Esophagus muscularis mucosa (tissue), 4 donors: Measurements from ENCODE around the gene TFF1. TPM values are rescaled to one million over a fixed set of nuclear protein-coding genes. Genes with fewer than 3 reads are reported as not detected.

ENCODE experiments used
- DNase-seq: peaks from one replicate; pipeline ENCODE4 v3.0.0-alpha.2; 2017; ENCODE audit errors: extremely low spot score
- H3K27ac ChIP-seq, 4 donors: fragments of 200-600 bp; sonication (generic); replicated peaks in 1 of 4; 1 replicate in 3 of 4; 2 replicates in 1 of 4; pipeline ENCODE4 v1.5.1; 2016 to 2019; ENCODE audit warnings: mild to moderate bottlenecking in 1 of 4
- H3K27me3 ChIP-seq, 4 donors: fragments of 200-600 bp; sonication (generic); one replicate each; pipeline versions ENCODE4 v1.5.1 to v1.6.0; 2016 to 2019
- H3K36me3 ChIP-seq, 4 donors: fragments of 200-600 bp; sonication (generic); one replicate each; pipeline ENCODE4 v1.5.1; 2016 to 2019
- H3K4me1 ChIP-seq, 4 donors: fragments of 200-600 bp; sonication (generic); one replicate each; pipeline ENCODE4 v1.5.1; 2016 to 2019
- H3K4me3 ChIP-seq, 4 donors: fragments of 200-600 bp; sonication (generic); 1 replicate in 2 of 4; 2 replicates in 2 of 4; pipeline ENCODE4 v1.5.1; 2016 to 2019; ENCODE audit warnings: mild to moderate bottlenecking in 4 of 4, moderate library complexity in 1 of 4
- H3K9me3 ChIP-seq, 4 donors: fragments of 200-600 bp; sonication (generic); 1 replicate in 3 of 4; 2 replicates in 1 of 4; pipeline ENCODE4 v1.5.1; 2016 to 2019
- EP300 ChIP-seq: sonication (generic); formaldehyde crosslinking; IDR thresholded peaks from one replicate; pipeline ENCODE4 v1.6.1; 2017; ENCODE audit warnings: antibody characterized with exemption
- POLR2A ChIP-seq: fragments of 450-650 bp; IDR thresholded peaks from one replicate; pipeline ENCODE4 v1.6.1; 2017; ENCODE audit warnings: antibody characterized with exemption, moderate library complexity, mild to moderate bottlenecking, low read depth
- POLR2AphosphoS5 ChIP-seq, 2 donors: sonication (generic); formaldehyde crosslinking; IDR thresholded peaks; one replicate each; pipeline ENCODE4 v1.6.1; 2017; ENCODE audit warnings: antibody characterized with exemption in 2 of 2
- WGBS: methylation state at CpG from one replicate; pipeline ENCODE4 v1.1.5; 2018; 5-methylcytosine and 5-hydroxymethylcytosine counted together
- intact Hi-C: fragments of 100-400 bp; cut with DNase I; formaldehyde crosslinking; loops from one replicate; pipeline ENCODE4 v1.15.1; 2023
- total RNA-seq, 4 donors: library from RNA; depleted of rRNA; stranded (reverse); fragments of >200 nt; gene quantifications; one replicate each; pipeline versions ENCODE4 v1.1.0 to v1.2.1, GENCODE V29; 2016
- TF ChIP-seq, protein P1 (sequence below), 3 experiments: fragments of 200-600 bp in 2 of 3; fragments of 450-650 bp in 1 of 3; sonication (generic) in 2 of 3; IDR thresholded peaks; one replicate each; pipeline ENCODE4 v1.5.1; 2017 to 2019; ENCODE audit warnings: antibody characterized with exemption in 3 of 3, mild to moderate bottlenecking in 2 of 3, moderate library complexity in 1 of 3

The TFF1 gene
- total RNA-seq, 4 donors from 2014 or later = not detected

GRCh38 chr21:42398436-42399028, 32.2 kb upstream of the TFF1 start:
- Histone ChIP-seq H3K36me3 (no peaks in the 10 kb centered on the region), H3K27me3 (peaks cover 0 to 17% (median 0%) of the 10 kb centered on the region in 4 donors), H3K4me3 (no peak overlapping the region), H3K9me3 (peaks cover 0 to 12% (median 6%) of the 10 kb centered on the region in 4 donors), H3K4me1 (no peaks in the 10 kb centered on the region), H3K27ac (no peak overlapping the region)
- TF ChIP-seq EP300 (no peak), POLR2AphosphoS5 (IDR thresholded peaks at IDR 0.05) (no peak), POLR2A (no peak)
- TF ChIP-seq, protein P1, sequence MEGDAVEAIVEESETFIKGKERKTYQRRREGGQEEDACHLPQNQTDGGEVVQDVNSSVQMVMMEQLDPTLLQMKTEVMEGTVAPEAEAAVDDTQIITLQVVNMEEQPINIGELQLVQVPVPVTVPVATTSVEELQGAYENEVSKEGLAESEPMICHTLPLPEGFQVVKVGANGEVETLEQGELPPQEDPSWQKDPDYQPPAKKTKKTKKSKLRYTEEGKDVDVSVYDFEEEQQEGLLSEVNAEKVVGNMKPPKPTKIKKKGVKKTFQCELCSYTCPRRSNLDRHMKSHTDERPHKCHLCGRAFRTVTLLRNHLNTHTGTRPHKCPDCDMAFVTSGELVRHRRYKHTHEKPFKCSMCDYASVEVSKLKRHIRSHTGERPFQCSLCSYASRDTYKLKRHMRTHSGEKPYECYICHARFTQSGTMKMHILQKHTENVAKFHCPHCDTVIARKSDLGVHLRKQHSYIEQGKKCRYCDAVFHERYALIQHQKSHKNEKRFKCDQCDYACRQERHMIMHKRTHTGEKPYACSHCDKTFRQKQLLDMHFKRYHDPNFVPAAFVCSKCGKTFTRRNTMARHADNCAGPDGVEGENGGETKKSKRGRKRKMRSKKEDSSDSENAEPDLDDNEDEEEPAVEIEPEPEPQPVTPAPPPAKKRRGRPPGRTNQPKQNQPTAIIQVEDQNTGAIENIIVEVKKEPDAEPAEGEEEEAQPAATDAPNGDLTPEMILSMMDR (IDR thresholded peaks at IDR 0.05) = no peak
- 73% methylated on average over 12 of the region's 12 CpGs for WGBS
- no peak for DNase-seq
- intact Hi-C loops = no loop called here

GRCh38 chr21:42397746-42398394, 31.5 kb upstream of the TFF1 start:
- Histone ChIP-seq H3K4me1 (no peaks in the 10 kb centered on the region), H3K9me3 (peaks cover 0 to 12% (median 6%) of the 10 kb centered on the region in 4 donors), H3K36me3 (no peaks in the 10 kb centered on the region), H3K27me3 (peaks cover 0 to 17% (median 0%) of the 10 kb centered on the region in 4 donors), H3K4me3 (no peak overlapping the region), H3K27ac (no peak overlapping the region)
- intact Hi-C loops = no loop called here
- 93% methylated on average over 13 of the region's 14 CpGs for WGBS
- DNase-seq = no peak
- TF ChIP-seq EP300 (no peak), POLR2A (no peak), POLR2AphosphoS5 (IDR thresholded peaks at IDR 0.05) (no peak)
- TF ChIP-seq, protein P1 (IDR thresholded peaks at IDR 0.05) = no peak

DNA sequence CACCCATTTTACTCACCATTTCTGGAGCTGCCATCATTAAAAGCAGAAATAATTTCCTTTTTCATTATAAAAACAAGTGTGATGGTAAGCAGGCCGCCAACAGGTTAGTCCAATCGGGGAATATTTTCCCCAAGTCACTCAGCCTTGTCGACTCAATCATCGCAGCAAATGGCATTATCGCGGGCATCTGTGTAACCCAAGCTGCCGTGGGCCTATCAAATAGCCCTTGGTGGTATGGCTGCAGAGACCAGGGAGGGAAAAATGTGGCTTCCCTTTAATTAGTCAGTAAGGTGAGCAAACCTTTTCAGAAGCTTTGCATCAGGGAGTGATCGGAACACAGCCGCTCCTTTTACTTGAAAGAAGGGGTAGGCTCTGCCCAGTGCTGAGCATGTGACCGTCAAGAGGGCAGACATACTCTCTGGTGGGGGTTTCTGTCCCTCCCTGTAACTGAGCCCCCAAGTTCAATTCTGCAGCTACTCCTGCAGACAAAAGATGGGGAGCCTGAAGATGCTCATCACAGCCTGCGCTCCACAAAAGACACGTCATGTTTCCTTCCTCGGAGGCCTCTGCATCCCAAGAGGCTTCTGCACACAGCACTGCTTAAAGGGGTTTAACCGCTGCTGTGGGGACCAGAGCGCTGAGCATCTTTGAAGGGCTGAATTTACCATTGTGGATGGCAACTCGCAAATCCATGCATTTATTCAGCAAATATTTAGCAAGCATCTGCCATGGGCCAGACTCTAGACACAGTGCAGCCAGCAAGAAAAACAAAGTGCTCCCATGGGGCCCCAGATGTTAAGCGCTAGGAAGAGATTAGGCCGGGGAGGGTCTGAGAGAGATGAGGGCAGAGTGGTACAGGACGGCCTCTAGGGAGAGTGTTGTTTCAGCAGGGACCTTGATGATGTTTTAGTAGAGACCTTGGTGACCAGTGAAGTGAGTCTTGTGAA, 30.7 kb upstream of the TFF1 start:
- Histone ChIP-seq H3K4me1 (no peaks in the 10 kb centered on the region), H3K4me3 (no peak overlapping the region), H3K36me3 (no peaks in the 10 kb centered on the region), H3K9me3 (peaks cover 0 to 8% (median 4%) of the 10 kb centered on the region in 4 donors), H3K27ac (no peak overlapping the region), H3K27me3 (peaks cover 0 to 25% (median 0%) of the 10 kb centered on the region in 4 donors)
- DNase-seq = no peak
- TF ChIP-seq POLR2AphosphoS5 (IDR thresholded peaks at IDR 0.05) = no peak
- no peak for TF ChIP-seq EP300
- no peak for TF ChIP-seq POLR2A
- TF ChIP-seq, protein P1 (IDR thresholded peaks at IDR 0.05) = no peak
- intact Hi-C loops = no loop called here
- 86% methylated on average over 19 of the region's 19 CpGs for WGBS

GRCh38 chr21:42395905-42396651, 29.7 kb upstream of the TFF1 start, which contains the start of gene TMPRSS3:
TMPRSS3 (minus strand) TSS chr21:42396052; CDS start chr21:42395417, 635 bp downstream.
- no peak for DNase-seq
- 77% methylated on average over 17 of the region's 17 CpGs for WGBS

More at GRCh38 chr21:42395905-42396651, 29.7 kb upstream of the TFF1 start, which contains the start of gene TMPRSS3:
- Histone ChIP-seq H3K9me3 (no peaks in the 10 kb centered on the region), H3K4me1 (no peaks in the 10 kb centered on the region), H3K27me3 (peaks cover 0 to 34% (median 0%) of the 10 kb centered on the region in 4 donors), H3K4me3 (no peak within 1 kb of the TSS), H3K27ac (no peak within 1 kb of the TSS), H3K36me3 (no peaks in the 10 kb centered on the region)
- intact Hi-C loops = no loop called here
- TF ChIP-seq POLR2A = no peak
- TF ChIP-seq POLR2AphosphoS5 (IDR thresholded peaks at IDR 0.05) = no peak
- TF ChIP-seq EP300 = no peak
- TF ChIP-seq, protein P1 (IDR thresholded peaks at IDR 0.05) = no peak
